Progenitor cell of endocrine pancreas (in vitro differentiated cells): ENCODE data around the gene PTPN20. TPM values are rescaled to one million over a fixed set of nuclear protein-coding genes. Genes with fewer than 3 reads are reported as not detected.

ENCODE experiments used
- DNase-seq: peaks from one replicate; pipeline ENCODE4 v3.0.0; 2021; ENCODE audit warnings: low spot score; ENCODE audit not compliant: unreplicated experiment
- H3K27ac Mint-ChIP-seq: 2 replicates; pipeline ENCODE4 v1.8.0; 2021; ENCODE audit warnings: mild to moderate bottlenecking, moderate library complexity, mixed read lengths
- H3K27me3 Mint-ChIP-seq: 2 replicates; pipeline ENCODE4 v1.8.0; 2021; ENCODE audit warnings: mixed read lengths
- H3K36me3 Mint-ChIP-seq: 2 replicates; pipeline ENCODE4 v1.8.0; 2022; ENCODE audit warnings: mixed read lengths; ENCODE audit not compliant: insufficient read depth
- H3K4me1 Mint-ChIP-seq: 2 replicates; pipeline ENCODE4 v1.8.0; 2021; ENCODE audit warnings: low read depth, mixed read lengths
- H3K4me3 Mint-ChIP-seq: 2 replicates; pipeline ENCODE4 v1.8.0; 2021; ENCODE audit warnings: low read depth, mild to moderate bottlenecking, moderate library complexity, mixed read lengths
- H3K9me3 Mint-ChIP-seq: 2 replicates; pipeline ENCODE4 v1.8.0; 2021; ENCODE audit warnings: low read depth, mixed read lengths
- CTCF ChIP-seq: fragments of 200-600 bp; sonication (generic); IDR thresholded peaks from one replicate; pipeline ENCODE4 v1.5.0; 2021; ENCODE audit warnings: antibody characterized with exemption, mild to moderate bottlenecking; ENCODE audit not compliant: unreplicated experiment
- total RNA-seq: library from RNA; stranded (reverse); gene quantifications from 2 replicates; pipeline ENCODE4 v1.2.1, GENCODE V29; 2021

Gene PTPN20
- total RNA-seq, 1 donor from 2014 or later: 0.55 TPM

GRCh38 chr10:47035171-47035818 lies 124.1 kb downstream of the PTPN20 start:
- H3K4me3 Mint-ChIP-seq: no peak overlapping the region
- H3K27ac Mint-ChIP-seq: no peak overlapping the region
- H3K4me1 Mint-ChIP-seq: no peaks in the 10 kb centered on the region
- no peaks in the 10 kb centered on the region for H3K9me3 Mint-ChIP-seq
- no peaks in the 10 kb centered on the region for H3K36me3 Mint-ChIP-seq
- H3K27me3 Mint-ChIP-seq: peaks cover 45% of the 10 kb centered on the region
- DNase-seq: no peak
- TF ChIP-seq CTCF: no peak

GRCh38 chr10:47035819-47036337 lies 124.7 kb downstream of the PTPN20 start:
- DNase-seq: no peak
- H3K27me3 Mint-ChIP-seq: peaks cover 50% of the 10 kb centered on the region
- TF ChIP-seq CTCF: no peak

GRCh38 chr10:47036771-47037170 lies 125.5 kb downstream of the PTPN20 start:
- Mint-ChIP-seq H3K27me3 (peaks cover 41% of the 10 kb centered on the region), H3K36me3 (no peaks in the 10 kb centered on the region), H3K27ac (no peak overlapping the region), H3K4me1 (no peaks in the 10 kb centered on the region), H3K4me3 (no peak overlapping the region), H3K9me3 (no peaks in the 10 kb centered on the region)
- DNase-seq: no peak
- no peak for TF ChIP-seq CTCF

More at GRCh38 chr10:47035819-47036337, 124.7 kb downstream of the PTPN20 start:
- no peak overlapping the region for H3K4me3 Mint-ChIP-seq
- no peak overlapping the region for H3K27ac Mint-ChIP-seq
- no peaks in the 10 kb centered on the region for H3K9me3 Mint-ChIP-seq
- H3K36me3 Mint-ChIP-seq: no peaks in the 10 kb centered on the region
- no peaks in the 10 kb centered on the region for H3K4me1 Mint-ChIP-seq

GRCh38 chr10:47037654-47038425 lies 126.6 kb downstream of the PTPN20 start:
- Mint-ChIP-seq H3K9me3 (no peaks in the 10 kb centered on the region), H3K4me1 (no peaks in the 10 kb centered on the region), H3K36me3 (no peaks in the 10 kb centered on the region), H3K27me3 (peaks cover 33% of the 10 kb centered on the region), H3K27ac (no peak overlapping the region), H3K4me3 (no peak overlapping the region)
- DNase-seq: no peak
- TF ChIP-seq CTCF: no peak

- Mint-ChIP-seq H3K4me3 (no peak overlapping the region), H3K9me3 (no peaks in the 10 kb centered on the region), H3K4me1 (no peaks in the 10 kb centered on the region), H3K27ac (no peak overlapping the region), H3K36me3 (no peaks in the 10 kb centered on the region), H3K27me3 (peaks cover 27% of the 10 kb centered on the region)
- DNase-seq: no peak
- no peak for TF ChIP-seq CTCF
These were observed 127.8 kb downstream of the PTPN20 start for GRCh38 chr10:47038881-47039561.
